ENCODE measurements around the gene SFTPD. TPM values are rescaled to one million over a fixed set of nuclear protein-coding genes. Genes with fewer than 3 reads are reported as not detected.

SFTPD gene
- total RNA-seq, 1 donor from 2014 or later, result 0.79 TPM

DNA sequence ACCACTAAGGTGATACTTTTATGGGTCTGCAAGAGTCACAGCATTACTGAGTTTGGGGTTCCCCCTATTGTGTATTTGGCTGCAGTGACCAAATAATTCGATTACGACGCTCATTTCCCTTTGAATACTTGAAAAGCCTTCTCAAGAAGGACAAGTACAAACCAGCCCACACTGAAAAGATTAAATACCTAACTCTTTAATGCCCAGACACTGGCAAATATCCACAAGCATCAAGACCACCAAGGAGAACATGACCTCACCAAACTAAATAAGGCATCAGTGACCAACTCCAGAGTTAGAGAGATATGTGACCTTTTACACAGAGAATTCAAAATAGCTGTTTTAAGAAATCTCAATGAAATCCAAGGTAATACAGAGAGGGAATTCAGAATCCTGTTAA lies 31.8 kb upstream of the SFTPD start:
- DNase-seq (ENCODE audit: low read depth), result peak; percentile 55
- Histone ChIP-seq H3K36me3 (ENCODE audit: control insufficient read depth, insufficient read depth, low read length) (no peaks in the 10 kb centered on the region), H3K4me3 (ENCODE audit: low read depth, low read length) (no peak overlapping the region), H3K27me3 (ENCODE audit: control insufficient read depth, insufficient read depth, low read length) (no peaks in the 10 kb centered on the region)
- TF ChIP-seq, protein P1, sequence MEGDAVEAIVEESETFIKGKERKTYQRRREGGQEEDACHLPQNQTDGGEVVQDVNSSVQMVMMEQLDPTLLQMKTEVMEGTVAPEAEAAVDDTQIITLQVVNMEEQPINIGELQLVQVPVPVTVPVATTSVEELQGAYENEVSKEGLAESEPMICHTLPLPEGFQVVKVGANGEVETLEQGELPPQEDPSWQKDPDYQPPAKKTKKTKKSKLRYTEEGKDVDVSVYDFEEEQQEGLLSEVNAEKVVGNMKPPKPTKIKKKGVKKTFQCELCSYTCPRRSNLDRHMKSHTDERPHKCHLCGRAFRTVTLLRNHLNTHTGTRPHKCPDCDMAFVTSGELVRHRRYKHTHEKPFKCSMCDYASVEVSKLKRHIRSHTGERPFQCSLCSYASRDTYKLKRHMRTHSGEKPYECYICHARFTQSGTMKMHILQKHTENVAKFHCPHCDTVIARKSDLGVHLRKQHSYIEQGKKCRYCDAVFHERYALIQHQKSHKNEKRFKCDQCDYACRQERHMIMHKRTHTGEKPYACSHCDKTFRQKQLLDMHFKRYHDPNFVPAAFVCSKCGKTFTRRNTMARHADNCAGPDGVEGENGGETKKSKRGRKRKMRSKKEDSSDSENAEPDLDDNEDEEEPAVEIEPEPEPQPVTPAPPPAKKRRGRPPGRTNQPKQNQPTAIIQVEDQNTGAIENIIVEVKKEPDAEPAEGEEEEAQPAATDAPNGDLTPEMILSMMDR (IDR thresholded peaks at IDR 0.05; ENCODE audit: insufficient read depth, low read length, severe bottlenecking), result no peak
- no peak for FAIRE-seq

DNA sequence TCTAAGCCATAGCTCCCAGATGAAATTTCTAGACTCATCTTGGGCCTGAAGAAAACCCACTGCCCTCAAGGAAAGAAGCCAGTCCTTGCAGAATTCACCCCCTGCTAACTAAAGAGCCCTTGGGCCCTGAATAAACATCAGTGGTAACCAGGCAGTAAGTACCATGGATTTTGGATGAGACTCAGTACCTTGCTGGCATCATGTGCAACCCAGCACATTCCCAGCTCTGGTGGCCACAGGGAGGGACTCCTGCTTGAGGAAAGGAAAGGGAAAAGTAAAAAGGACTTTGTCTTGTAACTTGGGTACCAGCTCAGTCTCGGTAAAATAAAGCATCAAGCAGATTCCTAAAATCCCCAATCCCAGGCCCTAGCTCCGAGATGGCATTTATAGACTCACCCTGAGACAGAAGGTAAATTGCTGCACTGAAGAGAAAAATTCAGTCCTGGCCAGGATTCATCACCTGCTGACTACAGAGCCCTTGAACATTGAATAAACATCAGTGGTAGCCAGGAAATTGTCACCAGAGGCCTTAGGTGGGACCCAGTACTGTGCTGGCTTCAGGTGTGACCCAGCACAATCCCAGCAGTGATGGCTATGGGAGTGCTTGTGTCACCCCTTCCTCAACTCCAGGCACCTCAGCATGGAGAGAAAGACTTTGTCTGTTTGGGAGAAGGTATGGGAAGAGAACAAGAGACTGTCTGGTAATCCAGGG lies 31.2 kb upstream of the SFTPD start:
- H3K36me3 ChIP-seq (ENCODE audit: control insufficient read depth, insufficient read depth, low read length), result no peaks in the 10 kb centered on the region
- no peaks in the 10 kb centered on the region for H3K27me3 ChIP-seq (ENCODE audit: control insufficient read depth, insufficient read depth, low read length)
- no peak overlapping the region for H3K4me3 ChIP-seq (ENCODE audit: low read depth, low read length)
- TF ChIP-seq, protein P1 (IDR thresholded peaks at IDR 0.05; ENCODE audit: insufficient read depth, low read length, severe bottlenecking), result no peak
- FAIRE-seq (no peak), DNase-seq (ENCODE audit: low read depth) (no peak)

DNA sequence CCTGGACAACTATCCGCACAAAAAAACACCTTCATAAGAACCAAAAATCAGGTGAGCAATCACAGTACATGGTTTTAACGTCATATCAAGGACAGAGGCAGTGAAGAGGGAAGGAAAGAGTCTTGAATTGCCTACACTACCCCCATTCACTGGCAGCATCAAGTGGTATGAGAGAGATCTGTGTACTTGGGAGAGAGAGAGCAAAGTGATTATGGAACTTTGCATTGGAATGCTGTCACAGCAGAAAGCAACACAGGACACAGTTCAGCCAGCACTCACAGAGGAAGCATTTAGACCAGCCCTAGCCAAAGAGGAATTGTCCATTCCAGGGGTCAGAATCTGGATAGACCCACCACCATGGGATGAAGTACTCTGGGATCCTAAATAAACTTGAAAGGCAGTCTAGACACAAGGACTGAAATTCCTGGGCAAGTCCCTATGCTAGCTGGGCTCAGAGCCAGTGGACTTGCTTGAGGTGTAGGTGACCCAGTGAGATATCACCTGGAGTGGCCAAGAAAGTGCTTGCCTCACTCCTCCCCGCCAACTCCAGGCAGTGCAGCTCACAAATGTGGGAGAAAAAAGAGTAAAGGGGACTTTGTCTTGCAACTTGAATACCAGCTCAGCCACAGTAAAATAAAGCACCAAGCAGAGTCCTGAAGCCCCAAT lies 30.5 kb upstream of the SFTPD start:
- DNase-seq (ENCODE audit: low read depth), result no peak
- no peaks in the 10 kb centered on the region for H3K27me3 ChIP-seq (ENCODE audit: control insufficient read depth, insufficient read depth, low read length)
- H3K4me3 ChIP-seq (ENCODE audit: low read depth, low read length), result no peak overlapping the region
- H3K36me3 ChIP-seq (ENCODE audit: control insufficient read depth, insufficient read depth, low read length), result no peaks in the 10 kb centered on the region
- TF ChIP-seq, protein P1 (IDR thresholded peaks at IDR 0.05; ENCODE audit: insufficient read depth, low read length, severe bottlenecking), result no peak
- peak; percentile 58 for FAIRE-seq

DNA sequence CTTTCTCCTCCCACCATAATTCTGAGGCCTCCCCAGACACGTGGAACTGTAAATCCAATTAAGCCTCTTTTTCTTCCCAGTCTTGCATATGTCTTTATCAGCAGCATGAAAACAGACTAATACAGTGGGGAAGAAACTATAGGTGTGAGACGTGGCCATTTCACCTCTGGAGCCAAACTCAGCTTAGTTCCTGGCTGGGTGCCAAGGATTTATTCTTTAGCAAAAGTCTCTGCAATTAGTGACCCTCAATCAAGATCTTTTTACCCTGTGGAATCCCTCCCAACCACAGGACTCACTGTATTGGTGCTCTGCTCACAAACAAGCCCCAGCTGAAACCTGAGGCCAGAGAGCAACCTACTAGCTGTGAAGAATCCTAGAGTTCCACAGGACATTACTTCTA lies 28.1 kb upstream of the SFTPD start:
- Histone ChIP-seq H3K27me3 (ENCODE audit: control insufficient read depth, insufficient read depth, low read length) (no peaks in the 10 kb centered on the region), H3K36me3 (ENCODE audit: control insufficient read depth, insufficient read depth, low read length) (no peaks in the 10 kb centered on the region), H3K4me3 (ENCODE audit: low read depth, low read length) (no peak overlapping the region)
- no peak for FAIRE-seq
- TF ChIP-seq, protein P1 (IDR thresholded peaks at IDR 0.05; ENCODE audit: insufficient read depth, low read length, severe bottlenecking), result no peak
- no peak for DNase-seq (ENCODE audit: low read depth)

DNA sequence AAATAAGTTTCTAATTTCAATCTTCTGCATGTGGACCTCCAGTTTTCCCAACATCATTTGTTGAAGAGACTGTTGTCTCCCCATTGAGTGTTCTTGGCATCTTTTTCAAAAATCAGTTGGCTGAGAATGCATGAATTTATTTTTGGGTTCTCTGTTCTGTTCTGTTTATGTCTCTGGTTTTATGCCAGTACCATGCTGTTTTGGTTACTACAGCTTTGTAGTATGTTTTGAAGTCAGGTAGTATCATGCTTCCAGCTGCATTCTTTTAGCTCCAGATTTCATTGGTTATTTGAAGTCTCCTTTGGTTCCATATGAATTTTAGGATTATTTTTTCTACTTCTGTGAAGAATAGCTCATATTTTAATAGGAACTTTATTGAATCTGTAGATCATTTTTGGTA lies 21.2 kb upstream of the SFTPD start:
- Histone ChIP-seq H3K36me3 (ENCODE audit: control insufficient read depth, insufficient read depth, low read length) (no peaks in the 10 kb centered on the region), H3K27me3 (ENCODE audit: control insufficient read depth, insufficient read depth, low read length) (no peaks in the 10 kb centered on the region), H3K4me3 (ENCODE audit: low read depth, low read length) (no peak overlapping the region)
- no peak for DNase-seq (ENCODE audit: low read depth)
- TF ChIP-seq, protein P1 (IDR thresholded peaks at IDR 0.05; ENCODE audit: insufficient read depth, low read length, severe bottlenecking), result no peak
- no peak for FAIRE-seq
